PC-9 (cell line): ENCODE results near the gene EXOC3L2. TPM values are rescaled to one million over a fixed set of nuclear protein-coding genes. Genes with fewer than 3 reads are reported as not detected.
A peak's percentile ranks its signal among the peaks of the same experiment; 100 is the strongest.

Experiments used
- BruUV-seq: library from RNA; stranded (reverse); fragments of 400-500 nt; replicated peaks from 2 replicates; lab custom pipeline; 2021; lab: Mats Ljungman, UMichigan
- CTCF ChIA-PET: fragments of 300-600 bp; sonication (Branson Sonifier 250); formaldehyde crosslinking; loops from one replicate; lab custom pipeline; 2022; ENCODE audit warnings: antibody characterized with exemption; lab: Charles Lee
- POLR2A ChIA-PET: fragments of 300-600 bp; sonication (Branson Sonifier 250); formaldehyde crosslinking; loops from one replicate; lab custom pipeline; 2022; ENCODE audit warnings: antibody characterized with exemption; ENCODE audit not compliant: unreplicated experiment; lab: Charles Lee
- DNase-seq, 2 experiments: peaks; one replicate each; pipeline versions ENCODE4 v3.0.0 to v3.0.0-alpha.2; 2015 to 2022; ENCODE audit warnings: mixed read lengths in 1 of 2
- H2AFZ ChIP-seq: fragments of 200-600 bp; sonication (generic); 2 replicates; pipeline ENCODE4 v1.8.1; 2017; ENCODE audit warnings: antibody characterized with exemption
- H3F3A ChIP-seq: fragments of 200-600 bp; sonication (generic); 2 replicates; pipeline ENCODE4 v1.8.1; 2017; ENCODE audit warnings: antibody characterized with exemption, mild to moderate bottlenecking, low read depth; ENCODE audit not compliant: insufficient read depth
- H3K27ac ChIP-seq: fragments of 200-600 bp; sonication (generic); 2 replicates; pipeline ENCODE4 v1.6.1; 2016; ENCODE audit warnings: mixed run types
- H3K27me3 ChIP-seq: fragments of 200-600 bp; sonication (generic); 2 replicates; pipeline ENCODE4 v1.6.1; 2016; ENCODE audit warnings: low read depth, mixed run types; ENCODE audit not compliant: insufficient read depth
- H3K36me3 ChIP-seq: fragments of 200-600 bp; sonication (generic); 2 replicates; pipeline ENCODE4 v1.6.1; 2016; ENCODE audit warnings: low read depth, mixed run types
- H3K4me1 ChIP-seq: fragments of 200-600 bp; sonication (generic); replicated peaks from 2 replicates; pipeline ENCODE4 v1.6.1; 2016; ENCODE audit warnings: mixed run types; ENCODE audit not compliant: insufficient read depth
- H3K4me2 ChIP-seq: fragments of 200-600 bp; sonication (generic); 2 replicates; pipeline ENCODE4 v1.6.1; 2017; ENCODE audit warnings: mixed run types
- H3K4me3 ChIP-seq: fragments of 200-600 bp; sonication (generic); 2 replicates; pipeline ENCODE4 v1.6.1; 2016; ENCODE audit warnings: mixed run types
- H3K79me2 ChIP-seq: fragments of 200-600 bp; sonication (generic); 2 replicates; pipeline ENCODE4 v1.6.1; 2017; ENCODE audit warnings: low read depth, mixed run types
- H3K9me2 ChIP-seq: fragments of 200-600 bp; sonication (generic); 2 replicates; pipeline ENCODE4 v1.8.1; 2017; ENCODE audit warnings: mild to moderate bottlenecking; ENCODE audit not compliant: insufficient read depth
- H3K9me3 ChIP-seq: fragments of 200-600 bp; sonication (generic); 2 replicates; pipeline ENCODE4 v1.8.1; 2016; ENCODE audit warnings: low read depth; ENCODE audit not compliant: insufficient read depth
- H4K20me1 ChIP-seq: fragments of 200-600 bp; sonication (generic); 2 replicates; pipeline ENCODE4 v1.8.1; 2017; ENCODE audit not compliant: insufficient read depth
- EZH2 ChIP-seq: fragments of 200-600 bp; sonication (generic); IDR thresholded peaks from 2 replicates; pipeline ENCODE4 v1.8.0; 2017; ENCODE audit warnings: antibody characterized with exemption, low read depth
- intact Hi-C: fragments of 100-400 bp; cut with micrococcal nuclease; formaldehyde crosslinking; loops from one replicate; pipeline ENCODE4 v1.10.0; 2022; ENCODE audit not compliant: unreplicated experiment
- total RNA-seq: library from RNA; stranded (reverse); gene quantifications from 2 replicates; pipeline ENCODE4 v1.2.3, GENCODE V29; 2021
- TF ChIP-seq, protein P1 (sequence below): fragments of 200-600 bp; sonication (generic); conservative IDR thresholded peaks from 2 replicates; pipeline ENCODE4 v1.6.1; 2017; ENCODE audit warnings: mixed run types, antibody characterized with exemption, mild to moderate bottlenecking, moderate library complexity

The EXOC3L2 gene
- total RNA-seq, 1 experiment from 2014 or later = not detected

GRCh38 chr19:45251452-45252354 is 6.5 kb upstream of the EXOC3L2 start:
- BruUV-seq = no TSS peak
- Histone ChIP-seq H3K4me1 (peaks cover 16% of the 10 kb centered on the region), H3K9me2 (no peaks in the 10 kb centered on the region), H3K27me3 (no peaks in the 10 kb centered on the region), H2AFZ (peak overlapping the region; percentile 56; the same call in 1 of the 2 replicates), H3K4me2 (peak overlapping the region; percentile 99), H3K4me3 (peak overlapping the region; percentile 80), H3K79me2 (peaks cover 17% of the 10 kb centered on the region), H3K27ac (no peak overlapping the region), H3K9me3 (no peaks in the 10 kb centered on the region), H4K20me1 (peaks cover 21% of the 10 kb centered on the region; the same call in 1 of the 2 replicates), H3F3A (peaks cover 14% of the 10 kb centered on the region; the same call in 1 of the 2 replicates), H3K36me3 (no peaks in the 10 kb centered on the region)
- TF ChIP-seq EZH2 = no peak
- TF ChIP-seq, protein P1, sequence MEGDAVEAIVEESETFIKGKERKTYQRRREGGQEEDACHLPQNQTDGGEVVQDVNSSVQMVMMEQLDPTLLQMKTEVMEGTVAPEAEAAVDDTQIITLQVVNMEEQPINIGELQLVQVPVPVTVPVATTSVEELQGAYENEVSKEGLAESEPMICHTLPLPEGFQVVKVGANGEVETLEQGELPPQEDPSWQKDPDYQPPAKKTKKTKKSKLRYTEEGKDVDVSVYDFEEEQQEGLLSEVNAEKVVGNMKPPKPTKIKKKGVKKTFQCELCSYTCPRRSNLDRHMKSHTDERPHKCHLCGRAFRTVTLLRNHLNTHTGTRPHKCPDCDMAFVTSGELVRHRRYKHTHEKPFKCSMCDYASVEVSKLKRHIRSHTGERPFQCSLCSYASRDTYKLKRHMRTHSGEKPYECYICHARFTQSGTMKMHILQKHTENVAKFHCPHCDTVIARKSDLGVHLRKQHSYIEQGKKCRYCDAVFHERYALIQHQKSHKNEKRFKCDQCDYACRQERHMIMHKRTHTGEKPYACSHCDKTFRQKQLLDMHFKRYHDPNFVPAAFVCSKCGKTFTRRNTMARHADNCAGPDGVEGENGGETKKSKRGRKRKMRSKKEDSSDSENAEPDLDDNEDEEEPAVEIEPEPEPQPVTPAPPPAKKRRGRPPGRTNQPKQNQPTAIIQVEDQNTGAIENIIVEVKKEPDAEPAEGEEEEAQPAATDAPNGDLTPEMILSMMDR = no peak
- ChIA-PET CTCF (interaction anchor here (0.7 kb wide), 1 partner anchor 482 kb away, joined by 4 read pairs; no protein-coding TSS in a partner anchor), POLR2A (interaction anchor here (0.6 kb wide), 2 partner anchors 13 to 109 kb away, joined by 6 to 24 read pairs; no protein-coding TSS in a partner anchor)
- peak in 1 of 2 experiments; percentile 5 for DNase-seq
- intact Hi-C loops = no loop called here

GRCh38 chr19:45250832-45251451 is 5.7 kb upstream of the EXOC3L2 start, which contains the start of gene MARK4:
TSS of gene MARK4 (plus strand) at chr19:45251271. CDS start at chr19:45251589, 318 bp downstream.
- Histone ChIP-seq H3K4me3 (peak within 1 kb of the TSS; percentile 80), H3K79me2 (peaks cover 17% of the 10 kb centered on the region), H3K4me1 (peaks cover 16% of the 10 kb centered on the region), H4K20me1 (peaks cover 15% of the 10 kb centered on the region; the same call in 1 of the 2 replicates), H3K4me2 (peak within 1 kb of the TSS; percentile 99), H3K27ac (no peak within 1 kb of the TSS), H2AFZ (peak within 1 kb of the TSS; percentile 98), H3K36me3 (no peaks in the 10 kb centered on the region), H3K27me3 (no peaks in the 10 kb centered on the region), H3K9me2 (no peaks in the 10 kb centered on the region), H3F3A (peaks cover 14% of the 10 kb centered on the region; the same call in 1 of the 2 replicates), H3K9me3 (no peaks in the 10 kb centered on the region)
- ChIA-PET CTCF (interaction anchor here (0.7 to 1.2 kb wide), 2 partner anchors 228 to 481 kb away, joined by 4 to 8 read pairs; no protein-coding TSS in a partner anchor), POLR2A (interaction anchor here (0.6 kb wide), 1 partner anchor 110 kb away, joined by 24 read pairs; no protein-coding TSS in a partner anchor)
- DNase-seq = peak in 1 of 2 experiments; percentile 40
- TF ChIP-seq, protein P1 = no peak
- TF ChIP-seq EZH2 = no peak
- BruUV-seq = no TSS peak
- intact Hi-C loops = no loop called here
